Spleen (tissue), 11 donors: ENCODE measurements around the gene TENT5C. TPM values are rescaled to one million over a fixed set of nuclear protein-coding genes. Genes with fewer than 3 reads are reported as not detected.

ENCODE experiments used
- DNase-seq: peaks from one replicate; pipeline ENCODE4 v3.0.0-alpha.2; 2020
- H3K27ac ChIP-seq, 8 donors: fragments of 200-600 bp; sonication (generic) in 7 of 8; 1 replicate in 4 of 8; 2 replicates in 4 of 8; pipeline versions ENCODE4 v1.5.0 to v1.8.0; 2016 to 2021; ENCODE audit warnings: inconsistent platforms in 4 of 8, mild to moderate bottlenecking in 4 of 8, moderate library complexity in 1 of 8
- H3K27me3 ChIP-seq, 7 donors: fragments of 200-600 bp; sonication (generic) in 6 of 7; replicated peaks in 1 of 7; 1 replicate in 4 of 7; 2 replicates in 3 of 7; pipeline versions ENCODE4 v1.5.0 to v1.8.0; 2016 to 2021; ENCODE audit warnings: inconsistent platforms in 3 of 7, mild to moderate bottlenecking in 1 of 7
- H3K36me3 ChIP-seq, 6 donors: fragments of 200-600 bp; sonication (generic) in 5 of 6; 1 replicate in 4 of 6; 2 replicates in 2 of 6; pipeline versions ENCODE4 v1.5.0 to v1.8.0; 2016 to 2021; ENCODE audit warnings: inconsistent platforms in 2 of 6
- H3K4me1 ChIP-seq, 6 donors: fragments of 200-600 bp; sonication (generic) in 5 of 6; 1 replicate in 3 of 6; 2 replicates in 3 of 6; pipeline versions ENCODE4 v1.5.0 to v1.8.0; 2016 to 2021; ENCODE audit warnings: inconsistent platforms in 3 of 6
- H3K4me3 ChIP-seq, 8 donors: fragments of 200-600 bp; sonication (generic) in 7 of 8; 1 replicate in 4 of 8; 2 replicates in 4 of 8; pipeline versions ENCODE4 v1.5.0 to v1.8.0; 2016 to 2021; ENCODE audit warnings: inconsistent platforms in 4 of 8, mild to moderate bottlenecking in 4 of 8, moderate library complexity in 2 of 8
- H3K9me3 ChIP-seq, 8 donors: fragments of 200-600 bp; sonication (generic) in 7 of 8; 1 replicate in 4 of 8; 2 replicates in 4 of 8; pipeline versions ENCODE4 v1.5.0 to v1.8.0; 2016 to 2021; ENCODE audit warnings: inconsistent platforms in 4 of 8
- CTCF ChIP-seq, 11 experiments: fragments of 200-600 bp in 7 of 11; fragments of 450-650 bp in 4 of 11; sonication (generic) in 4 of 11; IDR thresholded peaks in 8 of 11; conservative IDR thresholded peaks in 3 of 11; 1 replicate in 7 of 11; 2 replicates in 4 of 11; pipeline versions ENCODE4 v1.4.0 to v1.8.0; 2016 to 2021; ENCODE audit warnings: antibody characterized with exemption in 11 of 11, inconsistent platforms in 4 of 11, mild to moderate bottlenecking in 1 of 11
- POLR2A ChIP-seq, 3 donors: fragments of 450-650 bp; IDR thresholded peaks; one replicate each; pipeline ENCODE4 v1.5.1; 2017; ENCODE audit warnings: antibody characterized with exemption in 3 of 3, mild to moderate bottlenecking in 1 of 3
- POLR2AphosphoS5 ChIP-seq, 3 donors: sonication (generic); formaldehyde crosslinking; IDR thresholded peaks; one replicate each; pipeline ENCODE4 v1.5.1; 2017; ENCODE audit warnings: antibody characterized with exemption in 3 of 3
- WGBS, 5 donors: extraction: QIAGEN DNeasy Blood & Tissue Kit in 3 of 5; methylation state at CpG; one replicate each; pipeline versions ENCODE4 v1.1.5 to v1.1.7; 2013 to 2018; 5-methylcytosine and 5-hydroxymethylcytosine counted together
- intact Hi-C: fragments of 100-400 bp; cut with DNase I; formaldehyde crosslinking; loops from one replicate; pipeline ENCODE4 v1.15.0; 2023; ENCODE audit warnings: low total_unique reads
- polyA plus RNA-seq, 3 donors: library from polyadenylated mRNA; stranded (reverse); fragments of 200-250 nt; gene quantifications; one replicate each; pipeline ENCODE4 v1.2.1, GENCODE V29; 2013
- total RNA-seq, 7 donors: library from RNA; depleted of rRNA in 3 of 7; stranded (reverse); fragments of >200 nt in 3 of 7; fragmentation: NEBNext Ultra II Directional in 4 of 7; extraction: Animal tissue kit (Norgen Biotek cat#: 25700) in 4 of 7; gene quantifications; one replicate each; pipeline versions ENCODE4 v1.1.0 to v1.2.1, GENCODE V29; 2016 to 2021
- donor health status: healthy with polysubstance abuse.
- donor health status: DM: no; HTN: no; CAD: no; lungs with moderate emphysema.
- donor health status: DM: no; HTN: no; CAD: no.
- donor health status: Bipolar disorder and iron deficiency.
- donor health status: healthy.
- donor health status: DM: no; HTN: no; CAD: no.
- donor health status: DM: yes; HTN: yes; CAD: no.

Gene TENT5C
- total and polyA plus RNA-seq, 10 donors, result 5.6 to 181 (median 37.0) TPM

GRCh38 chr1:117613969-117614729 lies 8.3 kb downstream of the TENT5C start:
- DNase-seq, result no peak
- WGBS, 5 donors, result 68 to 82% (median 71%) methylated on average over 9 of the region's 9 CpGs
- no peak for TF ChIP-seq POLR2A (IDR thresholded peaks at IDR 0.05)
- peak in 1 of 3 donors; percentile 26 for TF ChIP-seq POLR2AphosphoS5 (IDR thresholded peaks at IDR 0.05)
- peaks cover 0 to 6% (median 0%) of the 10 kb centered on the region in 6 donors for H3K36me3 ChIP-seq
- no peaks in the 10 kb centered on the region for H3K27me3 ChIP-seq
- H3K4me3 ChIP-seq, result peak overlapping the region in 2 of 8 donors; percentile 6 to 21
- intact Hi-C loops, result no loop called here
- H3K9me3 ChIP-seq, result no peaks in the 10 kb centered on the region
- H3K27ac ChIP-seq, result peak overlapping the region in 2 of 8 donors; percentile 59 to 69
- peaks cover 27 to 98% (median 80%) of the 10 kb centered on the region in 6 donors for H3K4me1 ChIP-seq

GRCh38 chr1:117615474-117615873 lies 9.6 kb downstream of the TENT5C start:
- Histone ChIP-seq H3K9me3 (no peaks in the 10 kb centered on the region), H3K27ac (peak overlapping the region in 5 of 8 donors; percentile 5 to 69 (median 36)), H3K36me3 (peaks cover 0 to under 1% (median 0%) of the 10 kb centered on the region in 6 donors), H3K4me3 (peak overlapping the region in 1 of 8 donors; percentile 21), H3K27me3 (no peaks in the 10 kb centered on the region), H3K4me1 (peaks cover 26 to 96% (median 74%) of the 10 kb centered on the region in 6 donors)
- intact Hi-C loops, result no loop called here
- peak; percentile 80 for DNase-seq
- TF ChIP-seq POLR2A (IDR thresholded peaks at IDR 0.05) (no peak), POLR2AphosphoS5 (IDR thresholded peaks at IDR 0.05) (peak in 1 of 3 donors; percentile 39), CTCF (IDR thresholded peaks at IDR 0.05 in 8 of 11, conservative IDR thresholded peaks at IDR 0.05 in 3 of 11) (no peak)
- WGBS, 5 donors, result 24 to 41% (median 27%) methylated on average over 3 of the region's 3 CpGs

- Histone ChIP-seq H3K9me3 (no peaks in the 10 kb centered on the region), H3K27me3 (no peaks in the 10 kb centered on the region), H3K4me1 (peaks cover 26 to 92% (median 71%) of the 10 kb centered on the region in 6 donors), H3K27ac (peak overlapping the region in 3 of 8 donors; percentile 10 to 69 (median 20)), H3K36me3 (peaks cover 0 to 8% (median 0%) of the 10 kb centered on the region in 6 donors), H3K4me3 (no peak overlapping the region)
- TF ChIP-seq CTCF (IDR thresholded peaks at IDR 0.05 in 8 of 11, conservative IDR thresholded peaks at IDR 0.05 in 3 of 11) (no peak), POLR2A (IDR thresholded peaks at IDR 0.05) (no peak), POLR2AphosphoS5 (IDR thresholded peaks at IDR 0.05) (no peak)
- intact Hi-C loops, result no loop called here
- 71 to 88% (median 78%) methylated on average over 3 of the region's 3 CpGs for WGBS, 5 donors
- no peak for DNase-seq
These were observed 10.5 kb downstream of the TENT5C start for GRCh38 chr1:117616356-117616755.

- intact Hi-C loops, result no loop called here
- no peaks in the 10 kb centered on the region for H3K27me3 ChIP-seq
- H3K4me1 ChIP-seq, result peaks cover 23 to 92% (median 65%) of the 10 kb centered on the region in 6 donors
- no peak for DNase-seq
- H3K36me3 ChIP-seq, result peaks cover 0 to 9% (median 0%) of the 10 kb centered on the region in 6 donors
- H3K4me3 ChIP-seq, result no peak overlapping the region
- 80 to 93% (median 90%) methylated on average over 6 of the region's 6 CpGs for WGBS, 5 donors
- TF ChIP-seq POLR2A (IDR thresholded peaks at IDR 0.05) (no peak), CTCF (IDR thresholded peaks at IDR 0.05 in 8 of 11, conservative IDR thresholded peaks at IDR 0.05 in 3 of 11) (no peak), POLR2AphosphoS5 (IDR thresholded peaks at IDR 0.05) (no peak)
- no peaks in the 10 kb centered on the region for H3K9me3 ChIP-seq
- peak overlapping the region in 3 of 8 donors; percentile 10 to 69 (median 20) for H3K27ac ChIP-seq
These were observed 11.1 kb downstream of the TENT5C start for GRCh38 chr1:117616967-117617366.
